Measurements from ENCODE around the gene SQOR.

Gene SQOR

GRCh38 chr15:45634432-45635190, at the start of gene SQOR:
SQOR (plus strand) TSS chr15:45635029; CDS start chr15:45658924, 23,895 bp downstream.
- no peak for DNase-seq

GRCh38 chr15:45585069-45585791, 49.6 kb upstream of the SQOR start:
- no peak for DNase-seq

GRCh38 chr15:45586125-45586524, 48.7 kb upstream of the SQOR start:
- DNase-seq = no peak

GRCh38 chr15:45586601-45587094, 48.2 kb upstream of the SQOR start:
- DNase-seq = no peak

GRCh38 chr15:45587095-45587862, 47.5 kb upstream of the SQOR start, which contains the start of gene BLOC1S6:
BLOC1S6 (plus strand) TSS chr15:45587379; CDS start chr15:45587444, 65 bp downstream.
- DNase-seq = peak; percentile 78

DNA sequence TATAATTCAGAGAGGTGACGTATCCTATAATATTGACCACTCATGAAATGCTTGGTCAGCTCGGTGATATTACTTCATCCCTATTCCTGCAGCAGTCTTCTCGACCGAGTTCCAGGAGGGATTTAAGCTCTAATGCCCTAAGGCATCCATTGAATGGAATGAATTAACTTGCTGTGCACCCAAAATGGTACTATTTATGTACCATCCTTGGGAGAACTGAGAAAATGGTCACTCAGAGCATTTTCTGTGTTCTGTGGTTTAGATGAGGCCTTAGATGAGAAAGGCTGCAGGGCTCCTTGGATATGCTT, 47.0 kb upstream of the SQOR start:
- no peak for DNase-seq

GRCh38 chr15:45588219-45588875, 46.5 kb upstream of the SQOR start:
- no peak for DNase-seq

DNA sequence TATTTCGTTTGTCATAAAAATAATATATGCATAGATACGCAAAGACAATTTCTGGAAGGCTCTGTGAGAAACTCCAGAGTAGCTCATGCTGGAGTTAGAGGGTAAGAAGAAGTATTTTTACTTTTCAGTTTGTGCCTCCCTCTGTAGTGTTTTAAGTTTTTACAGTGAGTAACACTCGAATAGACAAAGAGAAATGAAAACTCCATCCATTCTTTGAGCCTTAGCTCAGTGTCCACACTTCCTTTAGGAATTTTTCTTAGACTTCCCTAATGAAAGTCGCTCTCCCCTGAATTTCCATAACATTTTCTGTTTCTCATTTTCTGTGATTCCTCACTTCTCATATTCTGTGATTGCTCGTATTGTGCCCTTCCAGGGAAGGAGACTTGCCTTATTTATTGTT, 45.6 kb upstream of the SQOR start:
- no peak for DNase-seq

- DNase-seq = no peak
Measured at GRCh38 chr15:45594319-45594718, 40.5 kb upstream of the SQOR start.

DNA sequence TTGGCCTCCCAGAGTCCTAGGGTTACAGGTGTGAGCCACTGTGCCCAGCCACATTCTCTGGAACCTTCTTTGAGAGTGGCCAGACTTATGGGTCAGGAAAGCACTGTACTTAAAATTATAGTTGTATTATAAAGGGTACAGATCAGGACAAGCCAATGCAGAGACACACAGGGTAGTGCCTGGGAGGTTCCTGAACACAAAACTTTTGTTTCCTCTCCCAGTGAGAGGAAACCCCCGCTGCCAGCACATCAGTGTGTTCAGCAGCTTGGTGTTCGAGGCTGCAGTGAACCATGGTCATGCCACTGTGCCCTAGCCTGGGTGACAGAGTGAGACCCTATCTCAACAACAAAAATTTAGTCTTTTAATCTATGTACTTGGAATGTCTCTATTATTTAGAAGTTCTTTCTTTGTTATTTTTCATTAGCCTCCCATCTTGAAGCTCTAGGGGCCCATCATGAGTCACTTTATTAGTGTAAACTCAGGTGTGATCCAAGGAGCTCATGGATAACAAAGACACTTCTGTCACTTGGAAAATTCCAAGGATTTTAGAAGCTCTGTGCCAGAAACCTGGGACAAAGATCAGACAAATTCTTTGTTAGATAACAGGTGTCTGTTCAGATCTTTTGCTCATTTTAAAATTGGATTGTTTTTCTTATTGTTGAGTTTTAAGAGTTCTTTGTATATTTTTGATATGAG, 39.8 kb upstream of the SQOR start:
- no peak for DNase-seq

- DNase-seq = no peak
Measured at GRCh38 chr15:45603881-45604280, 30.9 kb upstream of the SQOR start.

DNA sequence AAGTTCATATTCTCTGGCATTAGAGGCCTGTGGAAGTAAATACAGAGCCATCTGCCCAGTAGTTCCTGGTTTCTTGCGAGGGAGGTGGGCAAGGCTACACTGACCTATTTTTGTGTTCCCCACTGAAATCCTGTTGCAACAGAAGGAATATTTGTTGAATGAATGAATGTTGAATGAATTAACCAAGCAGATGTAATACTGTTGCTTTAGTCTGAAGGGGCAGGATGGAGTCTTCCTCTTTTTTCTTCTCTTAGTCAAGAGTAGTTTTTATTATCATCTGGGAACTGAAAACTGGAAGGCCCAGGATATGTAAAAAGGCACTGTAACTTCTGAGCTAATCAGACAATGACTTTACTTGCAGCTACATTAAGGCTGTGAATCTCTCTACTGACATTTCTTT, 30.5 kb upstream of the SQOR start:
- no peak for DNase-seq

GRCh38 chr15:45606413-45606812, 28.4 kb upstream of the SQOR start:
- DNase-seq = no peak

- no peak for DNase-seq
Measured at GRCh38 chr15:45606841-45607240, 28.0 kb upstream of the SQOR start.

- DNase-seq = no peak
Measured at GRCh38 chr15:45611305-45611704, 23.5 kb upstream of the SQOR start.

GRCh38 chr15:45612790-45613415, 21.9 kb upstream of the SQOR start:
- DNase-seq = no peak

GRCh38 chr15:45616901-45617323, 17.9 kb upstream of the SQOR start:
- no peak for DNase-seq

DNA sequence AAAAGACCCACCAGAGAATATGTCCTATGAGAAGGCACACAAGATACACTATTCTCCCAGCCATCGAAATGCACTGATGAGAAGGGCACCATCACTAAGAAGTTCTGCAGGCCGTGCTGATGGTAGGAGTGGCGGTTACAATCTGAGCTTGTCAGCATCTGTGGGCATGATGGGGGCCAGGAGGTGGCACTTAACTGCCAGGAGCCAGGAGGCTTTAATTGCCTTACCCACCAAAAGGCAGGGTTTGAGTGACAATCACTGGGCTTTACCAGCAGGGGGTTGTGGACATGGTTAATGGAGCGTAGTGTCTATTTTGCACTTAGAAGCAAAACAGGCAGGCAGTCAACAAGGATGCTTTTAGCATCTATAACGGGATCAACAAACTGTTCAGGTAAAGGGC, 16.0 kb upstream of the SQOR start:
- DNase-seq = no peak

DNA sequence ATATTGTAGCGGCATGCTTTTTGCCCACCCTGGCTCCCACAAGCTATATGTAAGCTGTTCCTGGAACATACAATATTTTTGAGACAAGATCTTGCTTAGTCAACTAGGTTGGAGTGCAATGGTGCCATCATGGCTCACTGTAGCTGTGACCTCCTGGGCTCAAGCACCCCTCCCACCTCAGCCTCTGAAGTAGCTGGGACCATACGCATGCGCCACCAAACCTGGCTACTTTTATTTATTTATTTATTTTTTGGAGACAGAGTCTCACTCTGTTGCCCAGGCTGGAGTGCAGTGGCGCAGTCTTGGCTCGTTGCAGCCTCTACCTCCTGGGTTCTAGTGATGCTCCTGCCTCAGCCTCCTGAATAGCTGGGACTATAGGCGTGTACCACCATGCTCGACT, 6.7 kb upstream of the SQOR start:
- DNase-seq = no peak

DNA sequence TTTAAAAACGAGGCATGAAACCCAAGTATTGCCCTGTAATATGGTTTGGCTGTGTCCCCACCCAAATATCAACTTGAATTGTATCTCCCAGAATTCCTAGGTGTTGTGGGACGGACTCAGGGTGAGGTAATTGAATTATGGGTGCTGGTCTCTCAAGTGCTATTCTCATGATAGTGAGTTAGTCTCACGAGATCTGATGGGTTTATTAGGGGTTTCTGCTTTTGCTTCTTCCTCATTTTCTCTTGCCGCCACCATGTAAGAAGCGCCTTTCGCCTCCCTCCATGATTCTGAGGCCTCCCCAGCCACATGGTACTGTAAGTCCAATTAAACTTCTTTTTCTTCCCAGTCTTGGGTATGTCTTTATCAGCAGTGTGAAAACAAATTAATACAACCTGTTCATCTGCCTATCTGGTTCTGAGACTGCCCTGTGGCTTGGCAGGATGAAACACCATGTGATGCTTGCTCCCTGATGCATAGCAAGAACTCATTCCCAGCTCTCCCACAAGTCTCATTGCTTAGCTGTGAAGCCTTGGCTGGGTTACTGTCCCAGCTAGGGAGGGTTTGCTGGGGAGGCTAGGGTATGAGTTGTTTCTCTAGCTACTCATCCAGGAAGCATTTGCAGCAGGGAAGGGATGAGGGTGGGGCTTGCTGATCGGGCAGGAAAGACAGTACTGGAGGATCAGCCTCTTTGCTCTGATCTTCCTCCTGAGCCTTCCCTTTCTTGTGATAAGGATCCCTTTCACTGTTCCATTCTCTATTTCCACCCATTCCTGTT, 3.7 kb upstream of the SQOR start:
- no peak for DNase-seq

GRCh38 chr15:45631776-45632175, 3.1 kb upstream of the SQOR start:
- DNase-seq = no peak

Measured in NCI-H1105 (cell line).